HG03095 (cell line): ENCODE measurements around the gene SRSF10.

Source experiments
- ATAC-seq: cut with Tn5 transposase; IDR thresholded peaks from one replicate; pipeline ENCODE4 v1.9.1; 2021; ENCODE audit warnings: moderate library complexity; ENCODE audit not compliant: unreplicated experiment

SRSF10 gene

GRCh38 chr1:23914921-23915320 lies 65.2 kb downstream of the SRSF10 start:
- no peak for ATAC-seq
